ENCODE results near the gene RNASE4.

- TF ChIP-seq CTCF (IDR thresholded peaks at IDR 0.05; ENCODE audit: insufficient read depth, low read depth, low read length) = no peak
- TF ChIP-seq EZH2 (IDR thresholded peaks at IDR 0.05; ENCODE audit: insufficient read depth, low read length) = no peak
These were observed 61.4 kb downstream of the RNASE4 start, which contains the start of gene EDDM3A for GRCh38 chr14:20745571-20746358.

Measured in astrocyte (in vitro differentiated cells and primary cell).